Vagina (tissue), 2 donors: ENCODE measurements around the gene ARID4A.

Experiments used
- CTCF ChIP-seq, 3 experiments: fragments of 450-650 bp in 2 of 3; fragments of 200-600 bp in 1 of 3; sonication (generic) in 1 of 3; IDR thresholded peaks; one replicate each; pipeline ENCODE4 v1.5.1; 2017 to 2019; ENCODE audit warnings: antibody characterized with exemption in 3 of 3, mild to moderate bottlenecking in 2 of 3, moderate library complexity in 2 of 3
- POLR2AphosphoS5 ChIP-seq, 2 donors: sonication (generic); formaldehyde crosslinking; IDR thresholded peaks; one replicate each; pipeline ENCODE4 v1.9.0; 2017; ENCODE audit warnings: antibody characterized with exemption in 2 of 2, mild to moderate bottlenecking in 2 of 2, low read depth in 1 of 2; ENCODE audit not compliant: insufficient read depth in 1 of 2

GRCh38 chr14:58376791-58377190 lies 78.4 kb downstream of the ARID4A start:
- TF ChIP-seq CTCF (IDR thresholded peaks at IDR 0.05) (no peak), POLR2AphosphoS5 (IDR thresholded peaks at IDR 0.05; ENCODE audit: insufficient read depth in 1 of 2, low read depth in 1 of 2) (no peak)
